ENCODE data around the gene PARD3. TPM values are rescaled to one million over a fixed set of nuclear protein-coding genes. Genes with fewer than 3 reads are reported as not detected.

Gene PARD3
- total RNA-seq, 1 experiment from 2014 or later, result 57.4 TPM

DNA sequence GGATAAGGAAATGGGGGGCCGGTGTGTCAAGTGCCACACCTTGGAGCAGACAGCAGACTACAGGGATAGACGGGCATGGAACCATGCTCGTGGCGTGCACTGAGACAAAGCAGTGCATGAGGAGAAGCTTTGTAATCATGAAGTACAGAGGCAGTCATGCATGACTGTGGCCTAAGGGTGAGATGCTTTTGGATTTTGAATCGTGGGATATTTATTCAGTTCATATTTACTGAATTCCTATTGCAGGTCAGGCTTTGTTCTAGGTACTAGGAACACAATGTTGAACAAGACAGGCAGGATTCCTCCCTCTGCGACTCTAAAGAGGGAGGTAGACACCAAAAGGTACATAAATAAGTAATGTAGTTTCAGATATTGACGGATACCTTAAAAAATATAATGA lies 597.6 kb downstream of the PARD3 start:
- no peak overlapping the region for H2AFZ ChIP-seq
- H3F3A ChIP-seq (ENCODE audit: insufficient read depth, low read depth), result no peaks in the 10 kb centered on the region
- intact Hi-C loops (cut with micrococcal nuclease; ENCODE audit: unreplicated experiment), result no loop called here
- DNase-seq, result no peak
- H3K4me3 ChIP-seq, result no peak overlapping the region
- no TSS peak for BruUV-seq (replicated peaks)
- H3K9me3 ChIP-seq (ENCODE audit: insufficient read depth, low read depth), result no peaks in the 10 kb centered on the region
- no peak overlapping the region for H3K4me2 ChIP-seq
- no peaks in the 10 kb centered on the region for H3K79me2 ChIP-seq (ENCODE audit: low read depth)
- H3K27ac ChIP-seq, result no peak overlapping the region
- H3K27me3 ChIP-seq (ENCODE audit: insufficient read depth, low read depth), result no peaks in the 10 kb centered on the region
- H3K36me3 ChIP-seq (ENCODE audit: low read depth), result no peaks in the 10 kb centered on the region
- H3K9me2 ChIP-seq (ENCODE audit: insufficient read depth), result no peaks in the 10 kb centered on the region
- no peaks in the 10 kb centered on the region for H3K4me1 ChIP-seq (replicated peaks; ENCODE audit: insufficient read depth)
- TF ChIP-seq, protein P1, sequence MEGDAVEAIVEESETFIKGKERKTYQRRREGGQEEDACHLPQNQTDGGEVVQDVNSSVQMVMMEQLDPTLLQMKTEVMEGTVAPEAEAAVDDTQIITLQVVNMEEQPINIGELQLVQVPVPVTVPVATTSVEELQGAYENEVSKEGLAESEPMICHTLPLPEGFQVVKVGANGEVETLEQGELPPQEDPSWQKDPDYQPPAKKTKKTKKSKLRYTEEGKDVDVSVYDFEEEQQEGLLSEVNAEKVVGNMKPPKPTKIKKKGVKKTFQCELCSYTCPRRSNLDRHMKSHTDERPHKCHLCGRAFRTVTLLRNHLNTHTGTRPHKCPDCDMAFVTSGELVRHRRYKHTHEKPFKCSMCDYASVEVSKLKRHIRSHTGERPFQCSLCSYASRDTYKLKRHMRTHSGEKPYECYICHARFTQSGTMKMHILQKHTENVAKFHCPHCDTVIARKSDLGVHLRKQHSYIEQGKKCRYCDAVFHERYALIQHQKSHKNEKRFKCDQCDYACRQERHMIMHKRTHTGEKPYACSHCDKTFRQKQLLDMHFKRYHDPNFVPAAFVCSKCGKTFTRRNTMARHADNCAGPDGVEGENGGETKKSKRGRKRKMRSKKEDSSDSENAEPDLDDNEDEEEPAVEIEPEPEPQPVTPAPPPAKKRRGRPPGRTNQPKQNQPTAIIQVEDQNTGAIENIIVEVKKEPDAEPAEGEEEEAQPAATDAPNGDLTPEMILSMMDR (conservative IDR thresholded peaks at IDR 0.05), result no peak
- no peak for TF ChIP-seq EZH2 (IDR thresholded peaks at IDR 0.05; ENCODE audit: low read depth)
- no peaks in the 10 kb centered on the region for H4K20me1 ChIP-seq (ENCODE audit: insufficient read depth)
- POLR2A ChIA-PET (ENCODE audit: unreplicated experiment), result no interaction called here
- CTCF ChIA-PET, result no interaction called here

DNA sequence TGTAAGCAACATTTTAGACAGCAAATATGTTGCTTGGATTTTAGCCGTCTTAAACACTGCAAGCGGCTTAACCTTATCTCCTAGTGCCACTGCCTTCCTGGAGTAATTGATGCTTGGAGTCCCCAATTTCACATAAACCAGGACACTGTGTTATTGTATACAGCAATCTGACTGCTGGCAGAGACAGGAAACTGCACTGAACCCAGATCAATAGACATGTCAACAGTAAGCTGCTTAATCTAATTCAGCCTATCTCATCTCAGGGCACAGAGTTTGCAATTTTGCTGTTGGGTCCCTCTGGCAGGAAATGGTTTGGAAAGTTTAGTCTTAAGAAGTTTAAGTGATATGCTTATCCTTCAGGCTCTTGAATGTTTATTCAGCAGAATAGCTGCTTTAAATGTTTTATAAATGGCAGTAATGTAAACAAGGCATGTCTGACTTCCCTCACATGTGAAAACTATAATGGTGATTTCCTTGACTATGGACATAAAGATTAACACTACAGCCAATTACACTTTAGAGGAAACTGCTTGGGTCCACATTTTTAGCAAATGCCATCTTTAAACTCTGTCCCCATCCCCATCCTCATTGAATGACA lies 598.6 kb downstream of the PARD3 start:
- no peaks in the 10 kb centered on the region for H3F3A ChIP-seq (ENCODE audit: insufficient read depth, low read depth)
- no peaks in the 10 kb centered on the region for H4K20me1 ChIP-seq (ENCODE audit: insufficient read depth)
- H3K4me1 ChIP-seq (replicated peaks; ENCODE audit: insufficient read depth), result no peaks in the 10 kb centered on the region
- no peak overlapping the region for H2AFZ ChIP-seq
- H3K27ac ChIP-seq, result no peak overlapping the region
- no peak overlapping the region for H3K4me2 ChIP-seq
- no peaks in the 10 kb centered on the region for H3K9me2 ChIP-seq (ENCODE audit: insufficient read depth)
- no peaks in the 10 kb centered on the region for H3K9me3 ChIP-seq (ENCODE audit: insufficient read depth, low read depth)
- no peaks in the 10 kb centered on the region for H3K79me2 ChIP-seq (ENCODE audit: low read depth)
- TF ChIP-seq, protein P1 (conservative IDR thresholded peaks at IDR 0.05), result no peak
- no TSS peak for BruUV-seq (replicated peaks)
- H3K27me3 ChIP-seq (ENCODE audit: insufficient read depth, low read depth), result no peaks in the 10 kb centered on the region
- intact Hi-C loops (cut with micrococcal nuclease; ENCODE audit: unreplicated experiment), result no loop called here
- DNase-seq, result no peak
- H3K4me3 ChIP-seq, result no peak overlapping the region
- ChIA-PET CTCF (no interaction called here), POLR2A (ENCODE audit: unreplicated experiment) (no interaction called here)
- H3K36me3 ChIP-seq (ENCODE audit: low read depth), result no peaks in the 10 kb centered on the region

DNA sequence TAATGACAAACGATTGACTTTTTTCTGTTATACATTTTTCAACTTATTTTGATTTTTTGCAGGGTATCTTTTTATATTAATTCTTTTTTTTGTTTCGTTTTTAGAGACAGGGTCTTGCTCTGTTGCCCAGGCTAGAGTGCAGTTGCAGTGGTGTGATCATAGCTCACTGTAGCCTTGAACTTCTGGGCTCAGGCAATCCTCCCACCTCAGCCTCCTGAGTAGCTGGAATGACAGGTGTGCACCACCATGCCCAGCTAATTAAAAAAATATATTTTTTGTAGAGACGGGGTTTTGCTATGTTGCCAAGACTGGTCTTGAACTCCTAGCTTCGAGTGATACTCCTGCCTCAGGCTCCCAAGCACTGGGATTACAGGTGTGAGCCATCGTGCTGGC lies 601.3 kb downstream of the PARD3 start:
- H3K4me1 ChIP-seq (replicated peaks; ENCODE audit: insufficient read depth), result no peaks in the 10 kb centered on the region
- POLR2A ChIA-PET (ENCODE audit: unreplicated experiment), result no interaction called here
- no peak for TF ChIP-seq EZH2 (IDR thresholded peaks at IDR 0.05; ENCODE audit: low read depth)
- TF ChIP-seq, protein P1 (conservative IDR thresholded peaks at IDR 0.05), result no peak

More for the DNA sequence above, 601.3 kb downstream of the PARD3 start:
- no peaks in the 10 kb centered on the region for H3K9me2 ChIP-seq (ENCODE audit: insufficient read depth)
- no peaks in the 10 kb centered on the region for H3K9me3 ChIP-seq (ENCODE audit: insufficient read depth, low read depth)
- CTCF ChIA-PET, result no interaction called here
- no peaks in the 10 kb centered on the region for H3K36me3 ChIP-seq (ENCODE audit: low read depth)
- DNase-seq, result no peak
- no TSS peak for BruUV-seq (replicated peaks)
- no peak overlapping the region for H3K27ac ChIP-seq
- no peaks in the 10 kb centered on the region for H3K27me3 ChIP-seq (ENCODE audit: insufficient read depth, low read depth)
- no peaks in the 10 kb centered on the region for H3F3A ChIP-seq (ENCODE audit: insufficient read depth, low read depth)
- H2AFZ ChIP-seq, result no peak overlapping the region
- intact Hi-C loops (cut with micrococcal nuclease; ENCODE audit: unreplicated experiment), result no loop called here
- H3K4me2 ChIP-seq, result no peak overlapping the region
- H4K20me1 ChIP-seq (ENCODE audit: insufficient read depth), result no peaks in the 10 kb centered on the region
- H3K79me2 ChIP-seq (ENCODE audit: low read depth), result no peaks in the 10 kb centered on the region
- H3K4me3 ChIP-seq, result no peak overlapping the region
